Activated CD4-positive, alpha-beta memory T cell treated with anti-CD3 and anti-CD28 coated beads for 36 hours (primary cell): ENCODE results near the gene CHST14. TPM values are rescaled to one million over a fixed set of nuclear protein-coding genes. Genes with fewer than 3 reads are reported as not detected.

Experiments used
- CTCF ChIA-PET: fragments of 350-600 bp; sonication (Branson Sonifier 250); formaldehyde crosslinking; loops from one replicate; lab custom pipeline; 2021; ENCODE audit warnings: antibody characterized with exemption, inconsistent platforms; lab: Charles Lee
- POLR2A ChIA-PET: fragments of 350-600 bp; sonication (Branson Sonifier 250); formaldehyde crosslinking; loops from one replicate; lab custom pipeline; 2021; ENCODE audit warnings: antibody characterized with exemption; lab: Charles Lee
- DNase-seq: peaks from one replicate; pipeline ENCODE4 v3.0.0-alpha.2; 2020
- H3K27ac Mint-ChIP-seq: one replicate; pipeline ENCODE4 v1.8.0; 2021; ENCODE audit warnings: mixed read lengths
- H3K27me3 Mint-ChIP-seq: one replicate; pipeline ENCODE4 v1.8.0; 2021; ENCODE audit warnings: mixed read lengths
- H3K36me3 Mint-ChIP-seq: one replicate; pipeline ENCODE4 v1.8.0; 2021; ENCODE audit warnings: mixed read lengths
- H3K4me1 Mint-ChIP-seq: one replicate; pipeline ENCODE4 v1.8.0; 2021; ENCODE audit warnings: low read depth, mixed read lengths
- H3K4me3 Mint-ChIP-seq: one replicate; pipeline ENCODE4 v1.8.0; 2021; ENCODE audit warnings: mild to moderate bottlenecking, mixed read lengths
- H3K9me3 Mint-ChIP-seq: one replicate; pipeline ENCODE4 v1.8.0; 2021; ENCODE audit warnings: mixed read lengths
- intact Hi-C: fragments of 100-400 bp; cut with micrococcal nuclease; formaldehyde crosslinking; loops from one replicate; pipeline ENCODE4 v1.15.1; 2023
- total RNA-seq, 2 experiments: library from RNA; stranded (reverse); gene quantifications; one replicate each; pipeline ENCODE4 v1.2.3, GENCODE V29; 2021

Gene CHST14
- total RNA-seq, 2 experiments from 2014 or later: 8.2 to 8.7 TPM

- POLR2A ChIA-PET: no interaction called here
- no peaks in the 10 kb centered on the region for H3K36me3 Mint-ChIP-seq
- no peak overlapping the region for H3K27ac Mint-ChIP-seq
- H3K27me3 Mint-ChIP-seq: peaks cover 14% of the 10 kb centered on the region
- H3K4me3 Mint-ChIP-seq: no peak overlapping the region
- no peaks in the 10 kb centered on the region for H3K9me3 Mint-ChIP-seq
- intact Hi-C loops: no loop called here
- CTCF ChIA-PET: no interaction called here
- peaks cover 2% of the 10 kb centered on the region for H3K4me1 Mint-ChIP-seq
- DNase-seq: no peak
Observed at GRCh38 chr15:40500568-40501330, 30.0 kb downstream of the CHST14 start.

- Mint-ChIP-seq H3K36me3 (no peaks in the 10 kb centered on the region), H3K4me3 (no peak overlapping the region), H3K27ac (no peak overlapping the region), H3K27me3 (peaks cover 16% of the 10 kb centered on the region), H3K9me3 (no peaks in the 10 kb centered on the region), H3K4me1 (peaks cover 2% of the 10 kb centered on the region)
- ChIA-PET POLR2A (no interaction called here), CTCF (no interaction called here)
- intact Hi-C loops: no loop called here
- DNase-seq: no peak
Observed at GRCh38 chr15:40501487-40501886, 30.7 kb downstream of the CHST14 start.

GRCh38 chr15:40506964-40507571, 36.3 kb downstream of the CHST14 start:
- Mint-ChIP-seq H3K27ac (no peak overlapping the region), H3K4me1 (peaks cover 13% of the 10 kb centered on the region), H3K27me3 (peaks cover 45% of the 10 kb centered on the region), H3K9me3 (no peaks in the 10 kb centered on the region), H3K4me3 (no peak overlapping the region), H3K36me3 (no peaks in the 10 kb centered on the region)
- POLR2A ChIA-PET: interaction anchor here (0.7 kb wide), 1 partner anchor 68 kb away, joined by 3 read pairs; no protein-coding TSS in a partner anchor
- CTCF ChIA-PET: interaction anchor here (0.7 to 4.6 kb wide), 15 partner anchors 9 to 187 kb away, joined by 3 to 29 read pairs (median 4); partner anchors contain the start of gene RPUSD2
- intact Hi-C loops: loop anchor here (2.0 kb wide), 1 partner anchor 64 kb away; no protein-coding TSS in a partner anchor
- peak; percentile 74 for DNase-seq

GRCh38 chr15:40508216-40508615, 37.4 kb downstream of the CHST14 start:
- CTCF ChIA-PET: interaction anchor here (0.9 to 4.6 kb wide), 4 partner anchors 10 to 163 kb away, joined by 3 to 29 read pairs (median 3); partner anchors contain the start of gene RPUSD2
- POLR2A ChIA-PET: no interaction called here
- no peaks in the 10 kb centered on the region for H3K9me3 Mint-ChIP-seq
- no peak overlapping the region for H3K4me3 Mint-ChIP-seq
- peaks cover 50% of the 10 kb centered on the region for H3K27me3 Mint-ChIP-seq
- no peaks in the 10 kb centered on the region for H3K36me3 Mint-ChIP-seq
- H3K27ac Mint-ChIP-seq: no peak overlapping the region
- DNase-seq: no peak
- intact Hi-C loops: no loop called here
- peaks cover 16% of the 10 kb centered on the region for H3K4me1 Mint-ChIP-seq

GRCh38 chr15:40510201-40510600, 39.4 kb downstream of the CHST14 start:
- Mint-ChIP-seq H3K27me3 (peaks cover 52% of the 10 kb centered on the region), H3K4me3 (no peak overlapping the region), H3K9me3 (no peaks in the 10 kb centered on the region), H3K4me1 (peaks cover 16% of the 10 kb centered on the region), H3K36me3 (no peaks in the 10 kb centered on the region), H3K27ac (no peak overlapping the region)
- no peak for DNase-seq
- intact Hi-C loops: no loop called here
- CTCF ChIA-PET: interaction anchor here (4.6 kb wide), 1 partner anchor 8 kb away, joined by 29 read pairs; no protein-coding TSS in a partner anchor
- POLR2A ChIA-PET: no interaction called here

GRCh38 chr15:40511093-40511471, 40.3 kb downstream of the CHST14 start:
- H3K27me3 Mint-ChIP-seq: peaks cover 52% of the 10 kb centered on the region
- peaks cover 16% of the 10 kb centered on the region for H3K4me1 Mint-ChIP-seq
- peak; percentile 21 for DNase-seq
- peak overlapping the region; percentile 69 for H3K4me3 Mint-ChIP-seq
- no peaks in the 10 kb centered on the region for H3K36me3 Mint-ChIP-seq
- POLR2A ChIA-PET: no interaction called here
- H3K27ac Mint-ChIP-seq: no peak overlapping the region
- intact Hi-C loops: no loop called here
- no peaks in the 10 kb centered on the region for H3K9me3 Mint-ChIP-seq
- CTCF ChIA-PET: interaction anchor here (4.6 kb wide), 1 partner anchor 7 kb away, joined by 29 read pairs; no protein-coding TSS in a partner anchor

GRCh38 chr15:40511472-40512133, 40.8 kb downstream of the CHST14 start:
- peaks cover 50% of the 10 kb centered on the region for H3K27me3 Mint-ChIP-seq
- CTCF ChIA-PET: no interaction called here
- H3K9me3 Mint-ChIP-seq: no peaks in the 10 kb centered on the region
- intact Hi-C loops: no loop called here
- peaks cover 16% of the 10 kb centered on the region for H3K4me1 Mint-ChIP-seq
- peak; percentile 23 for DNase-seq
- peak overlapping the region; percentile 69 for H3K4me3 Mint-ChIP-seq
- H3K36me3 Mint-ChIP-seq: no peaks in the 10 kb centered on the region
- POLR2A ChIA-PET: no interaction called here
- H3K27ac Mint-ChIP-seq: no peak overlapping the region

- ChIA-PET POLR2A (no interaction called here), CTCF (no interaction called here)
- DNase-seq: no peak
- Mint-ChIP-seq H3K9me3 (no peaks in the 10 kb centered on the region), H3K4me1 (peaks cover 13% of the 10 kb centered on the region), H3K36me3 (no peaks in the 10 kb centered on the region), H3K27me3 (peaks cover 42% of the 10 kb centered on the region), H3K4me3 (peak overlapping the region; percentile 47), H3K27ac (no peak overlapping the region)
- intact Hi-C loops: no loop called here
Observed at GRCh38 chr15:40512440-40512839, 41.7 kb downstream of the CHST14 start.

GRCh38 chr15:40513609-40514008, 42.8 kb downstream of the CHST14 start:
- intact Hi-C loops: no loop called here
- H3K27me3 Mint-ChIP-seq: peaks cover 35% of the 10 kb centered on the region
- peaks cover 11% of the 10 kb centered on the region for H3K4me1 Mint-ChIP-seq
- H3K9me3 Mint-ChIP-seq: no peaks in the 10 kb centered on the region
- no peak overlapping the region for H3K27ac Mint-ChIP-seq
- no peak for DNase-seq
- H3K4me3 Mint-ChIP-seq: no peak overlapping the region
- POLR2A ChIA-PET: interaction anchor here (0.5 kb wide), 1 partner anchor 173 kb away, joined by 3 read pairs; the partner anchor contains the start of gene CCDC9B
- CTCF ChIA-PET: no interaction called here
- no peaks in the 10 kb centered on the region for H3K36me3 Mint-ChIP-seq

- POLR2A ChIA-PET: no interaction called here
- intact Hi-C loops: no loop called here
- Mint-ChIP-seq H3K4me1 (peaks cover 10% of the 10 kb centered on the region), H3K27me3 (peaks cover 23% of the 10 kb centered on the region), H3K36me3 (no peaks in the 10 kb centered on the region), H3K27ac (no peak overlapping the region), H3K9me3 (no peaks in the 10 kb centered on the region), H3K4me3 (no peak overlapping the region)
- CTCF ChIA-PET: interaction anchor here (4.7 kb wide), 1 partner anchor 8 kb away, joined by 29 read pairs; no protein-coding TSS in a partner anchor
- DNase-seq: no peak
Observed at GRCh38 chr15:40516322-40516721, 45.5 kb downstream of the CHST14 start.
